22Rv1 (cell line): ENCODE results near the gene FOLR3.

Experiments used
- H3K27ac ChIP-seq: fragments of 450-650 bp; 2 replicates; pipeline ENCODE4 v1.5.1; 2017
- ZFX ChIP-seq: fragments of 450-650 bp; IDR thresholded peaks from 2 replicates; pipeline ENCODE4 v1.6.1; 2017; ENCODE audit warnings: antibody characterized with exemption, borderline replicate concordance
- TF ChIP-seq, protein P1 (sequence below): fragments of 450-650 bp; IDR thresholded peaks from 2 replicates; pipeline ENCODE4 v1.5.1; 2017; ENCODE audit warnings: mild to moderate bottlenecking

The FOLR3 gene

GRCh38 chr11:72125956-72126355 is 9.6 kb upstream of the FOLR3 start:
- no peak overlapping the region for H3K27ac ChIP-seq

DNA sequence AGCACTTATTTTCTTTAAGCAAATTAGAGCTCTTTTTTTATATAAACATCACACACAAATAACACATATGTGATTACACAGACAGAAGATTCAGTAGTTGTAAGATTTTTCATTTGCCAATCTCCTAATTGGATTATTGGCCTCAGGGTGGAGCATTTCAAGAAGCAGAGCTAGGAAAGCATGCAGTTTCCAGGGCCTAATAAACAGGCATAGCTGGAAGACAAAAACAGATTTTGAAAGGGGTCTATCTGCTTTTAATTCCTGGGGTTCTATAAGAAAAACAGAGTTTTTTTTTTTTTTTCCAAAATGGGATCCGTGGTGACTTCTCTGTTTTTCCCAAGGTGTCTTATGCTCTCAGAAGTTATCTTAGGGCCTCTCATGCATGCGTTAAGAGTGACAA is 7.6 kb upstream of the FOLR3 start:
- H3K27ac ChIP-seq, result no peak overlapping the region
- TF ChIP-seq ZFX, result no peak

More at GRCh38 chr11:72125956-72126355, 9.6 kb upstream of the FOLR3 start:
- TF ChIP-seq, protein P1, sequence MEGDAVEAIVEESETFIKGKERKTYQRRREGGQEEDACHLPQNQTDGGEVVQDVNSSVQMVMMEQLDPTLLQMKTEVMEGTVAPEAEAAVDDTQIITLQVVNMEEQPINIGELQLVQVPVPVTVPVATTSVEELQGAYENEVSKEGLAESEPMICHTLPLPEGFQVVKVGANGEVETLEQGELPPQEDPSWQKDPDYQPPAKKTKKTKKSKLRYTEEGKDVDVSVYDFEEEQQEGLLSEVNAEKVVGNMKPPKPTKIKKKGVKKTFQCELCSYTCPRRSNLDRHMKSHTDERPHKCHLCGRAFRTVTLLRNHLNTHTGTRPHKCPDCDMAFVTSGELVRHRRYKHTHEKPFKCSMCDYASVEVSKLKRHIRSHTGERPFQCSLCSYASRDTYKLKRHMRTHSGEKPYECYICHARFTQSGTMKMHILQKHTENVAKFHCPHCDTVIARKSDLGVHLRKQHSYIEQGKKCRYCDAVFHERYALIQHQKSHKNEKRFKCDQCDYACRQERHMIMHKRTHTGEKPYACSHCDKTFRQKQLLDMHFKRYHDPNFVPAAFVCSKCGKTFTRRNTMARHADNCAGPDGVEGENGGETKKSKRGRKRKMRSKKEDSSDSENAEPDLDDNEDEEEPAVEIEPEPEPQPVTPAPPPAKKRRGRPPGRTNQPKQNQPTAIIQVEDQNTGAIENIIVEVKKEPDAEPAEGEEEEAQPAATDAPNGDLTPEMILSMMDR, result no peak
- no peak for TF ChIP-seq ZFX

GRCh38 chr11:72129381-72129780 is 6.1 kb upstream of the FOLR3 start:
- no peak overlapping the region for H3K27ac ChIP-seq
- TF ChIP-seq, protein P1, result no peak
- no peak for TF ChIP-seq ZFX

DNA sequence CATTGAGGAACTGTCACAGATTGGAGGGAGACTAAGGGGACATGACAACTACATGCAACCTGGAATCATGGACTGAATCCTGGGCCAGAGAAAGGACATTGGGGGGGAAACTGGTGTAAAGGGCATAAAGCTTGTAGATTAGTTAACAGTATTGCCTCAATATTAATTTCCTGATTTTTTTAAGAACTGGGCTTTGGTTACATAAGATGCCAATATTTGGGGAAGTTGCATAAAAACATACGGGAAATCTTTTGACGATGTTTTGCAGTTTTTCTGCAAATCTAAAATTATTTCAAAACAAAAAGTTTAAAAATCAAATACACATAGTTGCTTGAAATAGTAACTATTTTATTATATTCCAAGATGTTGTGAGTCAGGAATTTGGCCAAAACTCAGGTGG is 2.9 kb upstream of the FOLR3 start:
- TF ChIP-seq ZFX, result no peak
- H3K27ac ChIP-seq, result no peak overlapping the region

GRCh38 chr11:72135891-72136683 is 562 bp downstream of the FOLR3 start:
- TF ChIP-seq, protein P1, result no peak
- no peak for TF ChIP-seq ZFX
- H3K27ac ChIP-seq, result no peak overlapping the region

DNA sequence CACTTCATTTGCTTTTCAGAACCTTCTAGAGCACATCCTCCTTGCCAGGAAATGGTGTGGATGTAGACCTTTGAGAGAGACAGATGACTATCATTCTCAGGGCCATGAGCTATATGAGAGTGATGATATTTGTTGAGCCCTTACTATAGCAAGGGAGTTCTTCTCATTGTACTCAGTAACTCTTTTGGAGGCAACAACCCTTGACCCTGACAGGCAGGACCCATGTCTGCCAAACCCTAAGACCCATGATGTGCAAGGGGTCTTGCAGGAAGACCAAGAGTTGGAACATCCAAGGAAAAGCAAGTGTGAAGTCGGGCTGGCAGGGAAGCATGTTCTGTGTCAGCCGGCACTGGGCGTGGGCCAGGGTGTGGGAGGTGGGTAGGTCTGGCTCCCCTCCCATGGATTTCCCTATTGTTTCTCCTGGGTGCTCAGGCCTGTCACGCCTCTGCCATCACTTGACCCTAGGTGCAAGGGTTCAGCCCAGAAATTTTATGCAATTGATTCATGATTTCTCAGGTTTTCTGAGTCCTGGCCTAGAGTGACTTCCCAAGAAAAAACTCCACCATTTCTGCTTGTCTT is 1.2 kb downstream of the FOLR3 start:
- H3K27ac ChIP-seq, result no peak overlapping the region
- TF ChIP-seq, protein P1, result no peak
- no peak for TF ChIP-seq ZFX

DNA sequence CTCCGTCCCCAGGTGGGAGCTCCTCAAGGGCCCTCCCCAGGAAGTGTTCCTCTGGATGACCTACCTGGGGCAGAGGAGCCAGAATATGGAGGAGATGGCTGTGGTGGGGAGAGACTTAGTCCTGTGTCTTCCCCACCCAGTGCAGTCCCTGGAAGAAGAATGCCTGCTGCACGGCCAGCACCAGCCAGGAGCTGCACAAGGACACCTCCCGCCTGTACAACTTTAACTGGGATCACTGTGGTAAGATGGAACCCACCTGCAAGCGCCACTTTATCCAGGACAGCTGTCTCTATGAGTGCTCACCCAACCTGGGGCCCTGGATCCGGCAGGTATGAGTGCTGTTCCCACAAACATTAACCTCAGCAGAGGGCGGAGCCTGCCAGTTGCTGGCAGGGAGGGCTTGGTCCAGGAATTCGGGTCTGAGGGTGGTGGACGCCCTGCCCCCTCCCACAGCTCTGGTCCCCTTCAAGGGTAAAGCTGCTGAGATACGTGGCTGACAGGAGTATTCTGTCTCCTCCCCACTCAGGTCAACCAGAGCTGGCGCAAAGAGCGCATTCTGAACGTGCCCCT is 3.4 kb downstream of the FOLR3 start:
- TF ChIP-seq, protein P1, result no peak
- TF ChIP-seq ZFX, result no peak
- H3K27ac ChIP-seq, result no peak overlapping the region

DNA sequence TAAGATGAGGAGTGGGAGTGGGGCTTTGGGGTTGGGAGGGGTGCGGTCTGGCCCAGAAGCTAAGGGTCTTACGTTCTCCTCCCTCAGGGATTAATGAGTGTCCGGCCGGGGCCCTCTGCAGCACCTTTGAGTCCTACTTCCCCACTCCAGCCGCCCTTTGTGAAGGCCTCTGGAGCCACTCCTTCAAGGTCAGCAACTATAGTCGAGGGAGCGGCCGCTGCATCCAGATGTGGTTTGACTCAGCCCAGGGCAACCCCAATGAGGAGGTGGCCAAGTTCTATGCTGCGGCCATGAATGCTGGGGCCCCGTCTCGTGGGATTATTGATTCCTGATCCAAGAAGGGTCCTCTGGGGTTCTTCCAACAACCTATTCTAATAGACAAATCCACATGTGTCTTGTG is 4.0 kb downstream of the FOLR3 start:
- H3K27ac ChIP-seq, result no peak overlapping the region

More for the DNA sequence above, 4.0 kb downstream of the FOLR3 start:
- TF ChIP-seq, protein P1, result no peak
- TF ChIP-seq ZFX, result no peak
